GM12878 (cell line): ENCODE data around the gene ALG2. TPM values are rescaled to one million over a fixed set of nuclear protein-coding genes. Genes with fewer than 3 reads are reported as not detected.

Experiments used
- BMI1 ChIP-seq: fragments of 450-650 bp; IDR thresholded peaks from 2 replicates; pipeline ENCODE4 v1.6.1; 2016; ENCODE audit warnings: mild to moderate bottlenecking, moderate library complexity, borderline replicate concordance
- CHD1 ChIP-seq: IDR thresholded peaks from 2 replicates; pipeline ENCODE4 v1.6.1; 2012; ENCODE audit warnings: low read depth, low read length, improper control_type of control experiment
- NR2C2 ChIP-seq: IDR thresholded peaks from 2 replicates; pipeline ENCODE4 v1.6.1; 2011; ENCODE audit warnings: borderline replicate concordance, low read depth; ENCODE audit not compliant: control insufficient read depth, insufficient read length
- NR2F1 ChIP-seq: fragments of 450-650 bp; conservative IDR thresholded peaks from 2 replicates; pipeline ENCODE4 v1.6.1; 2017; ENCODE audit warnings: mild to moderate bottlenecking
- RAD21 ChIP-seq: IDR thresholded peaks from 2 replicates; pipeline ENCODE4 v1.6.1; 2011; ENCODE audit warnings: mild to moderate bottlenecking, low read depth, low read length, moderate library complexity; ENCODE audit not compliant: insufficient read depth
- SMARCA5 ChIP-seq: fragments of 450-650 bp; IDR thresholded peaks from 2 replicates; pipeline ENCODE4 v1.6.1; 2017; ENCODE audit warnings: mild to moderate bottlenecking
- WRNIP1 ChIP-seq: IDR thresholded peaks from 2 replicates; pipeline ENCODE4 v1.6.1; 2011; ENCODE audit warnings: low read depth, low read length, improper control_type of control experiment, borderline replicate concordance
- polyA plus RNA-seq, 11 experiments: library from polyadenylated mRNA; depleted of rRNA in 4 of 11; unstranded in 6 of 11; stranded (reverse) in 5 of 11; fragments of >200 nt; fragmentation: Nextera tagmentation in 4 of 11; fragmentation: Illumina TruSeq in 1 of 11; extraction: Ambion mirVana in 4 of 11; extraction: Trizol in 1 of 11; gene quantifications; 1 replicate in 1 of 11; 2 replicates in 10 of 11; pipeline versions ENCODE4 v1.2.1 to v1.2.3, GENCODE V29; 2011 to 2016; ENCODE audit warnings: inconsistent platforms in 2 of 11, missing spikeins in 2 of 11, low read depth in 1 of 11
- total RNA-seq, 4 experiments: library from RNA; depleted of rRNA in 3 of 4; stranded (reverse); fragments of >200 nt in 3 of 4; fragmentation: Illumina TruSeq in 1 of 4; extraction: Trizol in 1 of 4; gene quantifications; 2 replicates each; pipeline versions ENCODE4 v1.2.1 to v1.2.3, GENCODE V29; 2013 to 2021
- TF ChIP-seq, protein P1 (sequence below): fragments of 450-650 bp; IDR thresholded peaks from 2 replicates; pipeline ENCODE4 v1.6.1; 2017; ENCODE audit warnings: borderline replicate concordance
- TF ChIP-seq, protein P2 (sequence below): IDR thresholded peaks from 2 replicates; pipeline ENCODE4 v1.6.1; 2011; ENCODE audit warnings: borderline replicate concordance, low read depth, mild to moderate bottlenecking, moderate library complexity, mixed read lengths, low read length; ENCODE audit not compliant: insufficient read depth; ENCODE audit errors: extremely low read length
- TF ChIP-seq, protein P3 (sequence below): IDR thresholded peaks from 2 replicates; pipeline ENCODE4 v1.6.1; 2011; ENCODE audit warnings: borderline replicate concordance, low read depth, mild to moderate bottlenecking, moderate library complexity, low read length; ENCODE audit not compliant: insufficient read depth, poor library complexity, severe bottlenecking
- TF ChIP-seq, protein P4 (sequence below): fragments of 450-650 bp; formaldehyde crosslinking; IDR thresholded peaks from 2 replicates; pipeline ENCODE4 v1.4.0; 2020; ENCODE audit warnings: mild to moderate bottlenecking, moderate library complexity
- TF ChIP-seq, protein P5 (sequence below), 3 experiments: IDR thresholded peaks in 2 of 3; conservative IDR thresholded peaks in 1 of 3; 2 replicates each; pipeline ENCODE4 v1.5.1; 2011; ENCODE audit warnings: low read depth in 3 of 3, low read length in 3 of 3, mild to moderate bottlenecking in 3 of 3, control low read depth in 2 of 3, moderate library complexity in 2 of 3, inconsistent platforms in 1 of 3, mixed read lengths in 1 of 3; ENCODE audit not compliant: control insufficient read depth in 2 of 3, insufficient read depth in 1 of 3; ENCODE audit errors: extremely low read depth in 1 of 3
- TF ChIP-seq, protein P6 (sequence below): fragments of 450-650 bp; IDR thresholded peaks from 2 replicates; pipeline ENCODE4 v1.6.1; 2014; ENCODE audit warnings: mild to moderate bottlenecking
- TF ChIP-seq, protein P7 (sequence below): IDR thresholded peaks from 2 replicates; pipeline ENCODE4 v1.6.1; 2011; ENCODE audit warnings: low read depth, mild to moderate bottlenecking, low read length, moderate library complexity, borderline replicate concordance; ENCODE audit errors: extremely low read depth

Gene ALG2
- total and polyA plus RNA-seq, 10 of the 15 experiments (the other 5 are each of a cell fraction or from before 2014, with no cell fraction given) = 8.8 to 52.5 (median 38.6) TPM

DNA sequence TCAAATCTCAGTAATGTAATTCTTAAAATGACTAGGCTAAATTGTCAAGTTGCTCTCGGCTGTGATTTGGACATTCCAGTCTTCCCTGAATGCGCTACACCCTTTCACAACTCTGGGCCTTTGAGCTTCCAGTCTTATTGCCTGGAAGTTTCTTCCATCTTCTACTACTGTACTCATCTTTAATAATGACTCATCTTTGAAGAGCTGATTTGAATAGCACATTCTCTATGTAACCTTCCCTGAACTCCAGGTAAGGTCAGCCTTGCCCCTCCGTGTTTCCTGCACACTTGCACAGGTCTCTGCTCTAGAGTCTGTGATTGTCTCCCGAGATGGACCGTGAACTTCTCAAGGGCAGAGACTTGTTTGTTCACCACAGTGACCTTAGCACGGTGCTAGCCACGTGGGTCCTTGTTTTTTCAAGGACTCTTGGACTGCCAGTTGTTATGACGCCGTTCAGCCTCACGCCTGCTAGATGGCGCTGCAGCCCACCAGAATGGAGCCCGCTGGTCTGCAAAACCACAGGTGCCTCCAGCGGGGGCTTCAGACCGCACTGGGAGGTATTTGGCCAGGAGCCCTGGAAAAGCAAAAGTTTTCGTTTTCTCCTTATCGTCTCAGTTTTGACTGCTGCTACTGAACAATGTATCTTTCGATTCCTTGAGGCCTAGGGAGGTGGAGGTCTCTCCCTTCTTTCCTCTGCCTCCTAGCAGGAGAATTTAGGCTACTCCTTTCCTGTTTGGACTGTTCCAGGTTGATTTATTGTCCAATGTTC is 44.7 kb upstream of the ALG2 start (continued):
- TF ChIP-seq, protein P1, sequence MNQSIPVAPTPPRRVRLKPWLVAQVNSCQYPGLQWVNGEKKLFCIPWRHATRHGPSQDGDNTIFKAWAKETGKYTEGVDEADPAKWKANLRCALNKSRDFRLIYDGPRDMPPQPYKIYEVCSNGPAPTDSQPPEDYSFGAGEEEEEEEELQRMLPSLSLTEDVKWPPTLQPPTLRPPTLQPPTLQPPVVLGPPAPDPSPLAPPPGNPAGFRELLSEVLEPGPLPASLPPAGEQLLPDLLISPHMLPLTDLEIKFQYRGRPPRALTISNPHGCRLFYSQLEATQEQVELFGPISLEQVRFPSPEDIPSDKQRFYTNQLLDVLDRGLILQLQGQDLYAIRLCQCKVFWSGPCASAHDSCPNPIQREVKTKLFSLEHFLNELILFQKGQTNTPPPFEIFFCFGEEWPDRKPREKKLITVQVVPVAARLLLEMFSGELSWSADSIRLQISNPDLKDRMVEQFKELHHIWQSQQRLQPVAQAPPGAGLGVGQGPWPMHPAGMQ = no peak
- TF ChIP-seq, protein P2, sequence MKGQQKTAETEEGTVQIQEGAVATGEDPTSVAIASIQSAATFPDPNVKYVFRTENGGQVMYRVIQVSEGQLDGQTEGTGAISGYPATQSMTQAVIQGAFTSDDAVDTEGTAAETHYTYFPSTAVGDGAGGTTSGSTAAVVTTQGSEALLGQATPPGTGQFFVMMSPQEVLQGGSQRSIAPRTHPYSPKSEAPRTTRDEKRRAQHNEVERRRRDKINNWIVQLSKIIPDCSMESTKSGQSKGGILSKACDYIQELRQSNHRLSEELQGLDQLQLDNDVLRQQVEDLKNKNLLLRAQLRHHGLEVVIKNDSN = no peak
- TF ChIP-seq, protein P3, sequence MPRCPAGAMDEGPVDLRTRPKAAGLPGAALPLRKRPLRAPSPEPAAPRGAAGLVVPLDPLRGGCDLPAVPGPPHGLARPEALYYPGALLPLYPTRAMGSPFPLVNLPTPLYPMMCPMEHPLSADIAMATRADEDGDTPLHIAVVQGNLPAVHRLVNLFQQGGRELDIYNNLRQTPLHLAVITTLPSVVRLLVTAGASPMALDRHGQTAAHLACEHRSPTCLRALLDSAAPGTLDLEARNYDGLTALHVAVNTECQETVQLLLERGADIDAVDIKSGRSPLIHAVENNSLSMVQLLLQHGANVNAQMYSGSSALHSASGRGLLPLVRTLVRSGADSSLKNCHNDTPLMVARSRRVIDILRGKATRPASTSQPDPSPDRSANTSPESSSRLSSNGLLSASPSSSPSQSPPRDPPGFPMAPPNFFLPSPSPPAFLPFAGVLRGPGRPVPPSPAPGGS = no peak
- TF ChIP-seq NR2F1 (peak; percentile 83), WRNIP1 (no peak), BMI1 (no peak), RAD21 (peak; percentile 92), NR2C2 (no peak), CHD1 (no peak), SMARCA5 (0 out of 2 replicates have a peak, but pooled peaks have one; percentile 47)
- TF ChIP-seq, protein P4, sequence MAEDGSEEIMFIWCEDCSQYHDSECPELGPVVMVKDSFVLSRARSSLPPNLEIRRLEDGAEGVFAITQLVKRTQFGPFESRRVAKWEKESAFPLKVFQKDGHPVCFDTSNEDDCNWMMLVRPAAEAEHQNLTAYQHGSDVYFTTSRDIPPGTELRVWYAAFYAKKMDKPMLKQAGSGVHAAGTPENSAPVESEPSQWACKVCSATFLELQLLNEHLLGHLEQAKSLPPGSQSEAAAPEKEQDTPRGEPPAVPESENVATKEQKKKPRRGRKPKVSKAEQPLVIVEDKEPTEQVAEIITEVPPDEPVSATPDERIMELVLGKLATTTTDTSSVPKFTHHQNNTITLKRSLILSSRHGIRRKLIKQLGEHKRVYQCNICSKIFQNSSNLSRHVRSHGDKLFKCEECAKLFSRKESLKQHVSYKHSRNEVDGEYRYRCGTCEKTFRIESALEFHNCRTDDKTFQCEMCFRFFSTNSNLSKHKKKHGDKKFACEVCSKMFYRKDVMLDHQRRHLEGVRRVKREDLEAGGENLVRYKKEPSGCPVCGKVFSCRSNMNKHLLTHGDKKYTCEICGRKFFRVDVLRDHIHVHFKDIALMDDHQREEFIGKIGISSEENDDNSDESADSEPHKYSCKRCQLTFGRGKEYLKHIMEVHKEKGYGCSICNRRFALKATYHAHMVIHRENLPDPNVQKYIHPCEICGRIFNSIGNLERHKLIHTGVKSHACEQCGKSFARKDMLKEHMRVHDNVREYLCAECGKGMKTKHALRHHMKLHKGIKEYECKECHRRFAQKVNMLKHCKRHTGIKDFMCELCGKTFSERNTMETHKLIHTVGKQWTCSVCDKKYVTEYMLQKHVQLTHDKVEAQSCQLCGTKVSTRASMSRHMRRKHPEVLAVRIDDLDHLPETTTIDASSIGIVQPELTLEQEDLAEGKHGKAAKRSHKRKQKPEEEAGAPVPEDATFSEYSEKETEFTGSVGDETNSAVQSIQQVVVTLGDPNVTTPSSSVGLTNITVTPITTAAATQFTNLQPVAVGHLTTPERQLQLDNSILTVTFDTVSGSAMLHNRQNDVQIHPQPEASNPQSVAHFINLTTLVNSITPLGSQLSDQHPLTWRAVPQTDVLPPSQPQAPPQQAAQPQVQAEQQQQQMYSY = no peak
- TF ChIP-seq, protein P5, sequence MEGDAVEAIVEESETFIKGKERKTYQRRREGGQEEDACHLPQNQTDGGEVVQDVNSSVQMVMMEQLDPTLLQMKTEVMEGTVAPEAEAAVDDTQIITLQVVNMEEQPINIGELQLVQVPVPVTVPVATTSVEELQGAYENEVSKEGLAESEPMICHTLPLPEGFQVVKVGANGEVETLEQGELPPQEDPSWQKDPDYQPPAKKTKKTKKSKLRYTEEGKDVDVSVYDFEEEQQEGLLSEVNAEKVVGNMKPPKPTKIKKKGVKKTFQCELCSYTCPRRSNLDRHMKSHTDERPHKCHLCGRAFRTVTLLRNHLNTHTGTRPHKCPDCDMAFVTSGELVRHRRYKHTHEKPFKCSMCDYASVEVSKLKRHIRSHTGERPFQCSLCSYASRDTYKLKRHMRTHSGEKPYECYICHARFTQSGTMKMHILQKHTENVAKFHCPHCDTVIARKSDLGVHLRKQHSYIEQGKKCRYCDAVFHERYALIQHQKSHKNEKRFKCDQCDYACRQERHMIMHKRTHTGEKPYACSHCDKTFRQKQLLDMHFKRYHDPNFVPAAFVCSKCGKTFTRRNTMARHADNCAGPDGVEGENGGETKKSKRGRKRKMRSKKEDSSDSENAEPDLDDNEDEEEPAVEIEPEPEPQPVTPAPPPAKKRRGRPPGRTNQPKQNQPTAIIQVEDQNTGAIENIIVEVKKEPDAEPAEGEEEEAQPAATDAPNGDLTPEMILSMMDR (IDR thresholded peaks at IDR 0.05 in 2 of 3, conservative IDR thresholded peaks at IDR 0.05 in 1 of 3; ENCODE audit: control insufficient read depth in 2 of 3, extremely low read depth in 1 of 3, insufficient read depth in 1 of 3, low read depth in 3 of 3, low read length in 3 of 3) = peak; percentile 90 to 97 (median 93); a peak in 5 of 6 replicates
- TF ChIP-seq, protein P6, sequence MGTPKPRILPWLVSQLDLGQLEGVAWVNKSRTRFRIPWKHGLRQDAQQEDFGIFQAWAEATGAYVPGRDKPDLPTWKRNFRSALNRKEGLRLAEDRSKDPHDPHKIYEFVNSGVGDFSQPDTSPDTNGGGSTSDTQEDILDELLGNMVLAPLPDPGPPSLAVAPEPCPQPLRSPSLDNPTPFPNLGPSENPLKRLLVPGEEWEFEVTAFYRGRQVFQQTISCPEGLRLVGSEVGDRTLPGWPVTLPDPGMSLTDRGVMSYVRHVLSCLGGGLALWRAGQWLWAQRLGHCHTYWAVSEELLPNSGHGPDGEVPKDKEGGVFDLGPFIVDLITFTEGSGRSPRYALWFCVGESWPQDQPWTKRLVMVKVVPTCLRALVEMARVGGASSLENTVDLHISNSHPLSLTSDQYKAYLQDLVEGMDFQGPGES = no peak
- TF ChIP-seq, protein P7, sequence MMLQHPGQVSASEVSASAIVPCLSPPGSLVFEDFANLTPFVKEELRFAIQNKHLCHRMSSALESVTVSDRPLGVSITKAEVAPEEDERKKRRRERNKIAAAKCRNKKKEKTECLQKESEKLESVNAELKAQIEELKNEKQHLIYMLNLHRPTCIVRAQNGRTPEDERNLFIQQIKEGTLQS = no peak
